Measurements from ENCODE around the gene ITPK1.

Gene ITPK1

GRCh38 chr14:93061380-93062012 is 54.2 kb downstream of the ITPK1 start:
- DNase-seq (ENCODE audit: low read depth), result no peak

DNA sequence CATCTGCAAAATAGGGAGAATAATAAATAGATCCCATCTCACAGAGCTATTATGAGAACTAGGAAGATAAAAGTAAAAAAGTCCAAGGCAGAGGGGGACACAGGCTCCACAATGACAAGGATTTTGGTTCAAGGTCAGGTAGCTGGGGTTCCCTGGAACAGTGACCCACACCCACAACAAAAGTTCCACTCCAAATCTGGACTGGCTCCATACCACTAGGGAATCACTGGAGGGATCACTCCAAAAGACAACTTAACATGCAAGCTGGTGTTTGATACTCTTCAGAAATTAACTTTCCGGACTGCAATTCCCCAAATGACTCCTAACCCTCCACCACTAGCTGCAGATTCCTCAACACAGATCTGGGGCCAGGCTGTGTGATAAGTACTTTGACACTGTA is 54.9 kb downstream of the ITPK1 start:
- DNase-seq (ENCODE audit: low read depth), result no peak

- no peak for DNase-seq (ENCODE audit: low read depth)
Observed at GRCh38 chr14:93059917-93060545, 55.7 kb downstream of the ITPK1 start.

DNA sequence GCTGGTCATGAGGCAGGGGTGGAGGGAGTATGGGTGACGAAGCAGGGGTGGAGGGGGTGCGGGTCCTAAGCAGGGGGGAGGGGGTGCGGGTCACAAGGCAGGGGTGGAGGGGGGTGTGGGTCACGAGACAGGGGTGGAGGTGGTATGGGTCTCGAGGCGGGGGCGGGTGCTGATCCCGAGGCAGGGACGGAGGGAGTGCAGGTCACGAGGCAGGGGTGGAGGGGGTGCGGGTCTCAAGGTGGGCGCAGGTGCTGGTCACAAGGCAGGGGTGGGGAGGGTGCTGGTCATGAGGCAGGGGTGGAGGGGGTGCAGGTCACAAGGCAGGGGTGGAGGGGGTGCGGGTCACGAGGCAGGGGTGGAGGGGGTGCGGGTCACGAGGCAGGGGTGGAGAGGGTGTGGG is 56.5 kb downstream of the ITPK1 start:
- no peak for DNase-seq (ENCODE audit: low read depth)

DNA sequence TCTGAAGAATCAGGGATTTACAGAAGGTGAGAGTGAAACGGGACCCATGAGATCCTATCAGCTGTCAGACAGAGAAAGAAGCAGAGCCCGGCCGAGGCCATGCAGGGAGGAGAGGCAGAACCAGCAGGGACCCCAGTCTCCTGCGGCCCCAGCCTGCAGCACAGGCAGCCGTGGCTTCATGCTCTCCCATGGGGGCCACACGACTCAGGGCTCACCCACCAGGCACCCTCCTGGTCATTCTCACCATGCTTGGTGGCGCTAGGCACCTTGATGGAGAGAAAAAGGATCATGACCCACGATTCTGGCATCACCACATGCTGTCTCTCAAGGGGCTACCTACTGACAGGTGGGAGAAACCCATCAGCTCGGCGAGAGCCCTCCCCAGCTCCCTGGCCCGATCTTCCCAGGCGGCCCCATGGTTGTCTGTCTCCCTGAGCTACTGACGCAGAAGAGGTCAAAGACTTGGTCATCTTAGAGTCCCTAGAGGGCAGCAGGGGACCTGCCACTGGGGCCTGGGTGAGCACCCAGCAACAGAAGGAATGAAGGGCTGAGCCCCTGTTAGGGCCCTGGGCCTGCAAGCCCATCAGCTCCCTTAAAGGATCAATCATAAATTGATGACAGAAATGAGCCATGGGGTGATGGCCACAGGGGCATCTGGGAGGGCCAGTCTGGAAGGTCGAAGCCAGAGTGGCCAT is 58.0 kb downstream of the ITPK1 start:
- no peak for DNase-seq (ENCODE audit: low read depth)

DNA sequence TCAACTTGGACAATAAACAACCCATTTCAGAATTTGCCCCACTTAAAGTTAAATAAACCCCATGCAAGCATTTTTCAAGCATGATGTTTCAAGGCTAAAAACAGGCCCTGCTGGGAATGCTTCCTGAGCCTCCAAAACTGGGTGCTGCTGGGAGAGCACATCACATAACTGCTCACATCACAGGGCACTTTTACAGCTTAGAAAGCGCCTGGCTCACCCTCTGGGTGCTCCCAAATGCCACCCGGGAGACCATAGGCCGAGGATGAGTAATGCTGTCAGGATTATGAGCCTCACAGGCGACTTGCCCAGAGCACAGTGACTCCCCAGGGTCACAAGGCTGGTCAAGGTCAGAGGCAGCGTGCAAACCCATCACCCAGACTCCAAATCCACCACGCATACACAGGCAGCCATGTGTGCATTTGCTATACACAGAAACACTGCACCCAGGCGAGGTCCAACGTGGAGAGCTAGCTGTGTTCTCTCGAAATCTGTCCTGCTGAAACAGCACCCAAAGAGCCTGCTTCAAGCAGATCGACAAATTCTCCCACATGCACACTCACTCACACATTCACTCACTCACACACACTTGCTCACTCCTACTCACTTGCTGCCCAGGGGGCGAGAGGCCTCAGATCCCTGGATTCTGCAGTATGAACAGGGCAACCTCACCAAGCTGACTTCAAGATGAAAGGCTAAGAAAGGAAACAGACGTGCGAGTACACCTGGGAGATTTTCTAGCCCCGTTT is 58.7 kb downstream of the ITPK1 start:
- DNase-seq (ENCODE audit: low read depth), result no peak

DNA sequence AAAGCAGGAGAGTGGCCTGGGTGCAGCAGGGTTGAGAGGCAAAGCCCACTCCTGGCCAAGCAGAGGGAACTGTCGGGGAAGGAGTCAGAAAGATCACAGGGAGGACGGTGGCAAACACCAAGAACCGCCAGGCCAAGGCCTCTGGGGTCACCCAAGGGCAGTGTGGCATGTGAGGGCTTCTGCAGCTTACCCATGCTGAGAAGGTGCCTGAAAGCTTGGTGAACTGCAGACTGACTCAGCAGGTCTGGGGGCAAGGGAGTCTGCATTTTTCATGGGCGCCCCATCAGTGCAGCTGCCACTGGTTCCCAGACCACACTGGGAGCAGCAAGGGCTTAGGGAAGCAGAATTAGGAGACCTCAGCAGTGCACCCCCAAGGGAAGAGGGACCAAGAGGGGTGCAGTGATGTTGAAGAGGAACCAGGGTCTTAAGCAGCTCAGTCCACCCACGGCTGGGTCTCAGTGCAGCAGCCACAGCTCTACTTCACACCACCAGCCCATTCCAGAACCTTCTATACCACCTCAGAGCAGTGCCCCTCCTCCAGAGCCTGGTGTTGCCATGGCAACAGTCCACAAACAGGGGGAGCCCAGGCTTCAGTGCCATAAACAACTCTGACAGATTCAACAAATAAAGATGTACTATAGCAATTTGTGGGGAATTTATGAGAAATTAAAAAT is 59.4 kb downstream of the ITPK1 start:
- no peak for DNase-seq (ENCODE audit: low read depth)

GRCh38 chr14:93055651-93056115 is 60.0 kb downstream of the ITPK1 start:
- DNase-seq (ENCODE audit: low read depth), result no peak

- DNase-seq (ENCODE audit: low read depth), result no peak
Observed at GRCh38 chr14:93054876-93055275, 60.8 kb downstream of the ITPK1 start.

- no peak for DNase-seq (ENCODE audit: low read depth)
Observed at GRCh38 chr14:93054006-93054405, 61.7 kb downstream of the ITPK1 start.

- DNase-seq (ENCODE audit: low read depth), result no peak
Observed at GRCh38 chr14:93051600-93052546, 63.9 kb downstream of the ITPK1 start.

GRCh38 chr14:93050761-93051160 is 65.0 kb downstream of the ITPK1 start:
- DNase-seq (ENCODE audit: low read depth), result no peak

DNA sequence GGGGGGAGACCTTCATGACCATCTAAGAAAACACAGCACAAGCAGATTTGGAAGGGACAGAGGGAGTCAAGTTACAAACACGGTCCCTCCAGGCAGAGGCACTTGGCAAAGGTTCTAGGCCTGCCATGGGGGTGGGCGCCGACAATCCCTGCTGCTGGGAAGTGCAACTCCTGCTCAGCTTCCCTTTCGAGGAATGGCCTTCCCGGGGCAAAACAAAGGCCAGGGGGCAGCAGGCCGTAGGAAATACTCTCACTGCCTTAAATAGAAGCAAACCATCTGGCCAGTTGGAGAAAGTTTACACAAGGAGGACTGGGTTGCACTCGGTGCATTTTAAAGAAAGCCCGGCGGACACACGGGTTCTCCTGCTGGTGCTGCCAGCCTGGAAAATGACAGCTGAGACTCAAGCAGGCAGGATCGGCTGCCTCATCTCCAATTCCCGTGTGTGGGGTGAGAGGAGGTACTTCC is 65.8 kb downstream of the ITPK1 start:
- no peak for DNase-seq (ENCODE audit: low read depth)

DNA sequence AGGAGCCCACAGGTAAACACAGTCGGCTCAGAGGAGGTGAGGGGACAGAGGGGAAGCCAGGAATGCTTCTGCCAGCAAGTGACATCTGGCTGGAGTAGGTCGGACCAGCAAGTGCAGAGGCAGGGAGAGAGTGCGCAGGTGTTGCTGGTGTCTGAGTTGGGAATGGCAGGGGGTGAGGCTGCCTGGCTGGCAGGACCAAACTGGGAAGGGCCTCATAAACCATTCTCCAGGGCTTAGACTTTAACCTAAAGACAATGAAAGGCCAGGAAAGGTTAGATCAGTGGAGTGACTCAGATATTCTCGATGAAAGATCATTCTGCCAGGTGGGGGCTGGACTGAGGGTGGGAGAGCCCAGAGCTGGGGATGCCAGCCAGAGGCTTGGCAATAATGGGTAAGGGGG is 66.4 kb downstream of the ITPK1 start:
- DNase-seq (ENCODE audit: low read depth), result no peak

DNA sequence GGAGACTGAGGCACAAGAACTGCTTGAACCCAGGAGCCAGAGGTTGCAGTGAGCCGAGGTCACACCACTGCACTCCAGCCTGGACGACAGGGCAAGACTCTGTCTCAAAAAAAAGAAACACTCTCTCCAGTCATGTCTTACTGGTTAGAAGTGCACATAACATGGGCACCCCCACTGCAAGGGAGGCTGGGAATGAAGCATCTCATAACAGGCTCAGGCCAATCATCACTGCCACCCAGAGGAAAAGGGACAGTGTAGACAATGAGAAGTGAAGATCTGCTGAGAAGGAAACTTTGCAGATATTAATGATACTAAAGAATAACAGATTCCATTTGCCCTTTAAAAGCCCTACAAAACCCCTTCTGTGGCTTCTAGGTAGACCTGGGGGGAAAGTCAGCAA is 66.9 kb downstream of the ITPK1 start:
- no peak for DNase-seq (ENCODE audit: low read depth)

GRCh38 chr14:93047661-93048060 is 68.1 kb downstream of the ITPK1 start:
- DNase-seq (ENCODE audit: low read depth), result no peak

DNA sequence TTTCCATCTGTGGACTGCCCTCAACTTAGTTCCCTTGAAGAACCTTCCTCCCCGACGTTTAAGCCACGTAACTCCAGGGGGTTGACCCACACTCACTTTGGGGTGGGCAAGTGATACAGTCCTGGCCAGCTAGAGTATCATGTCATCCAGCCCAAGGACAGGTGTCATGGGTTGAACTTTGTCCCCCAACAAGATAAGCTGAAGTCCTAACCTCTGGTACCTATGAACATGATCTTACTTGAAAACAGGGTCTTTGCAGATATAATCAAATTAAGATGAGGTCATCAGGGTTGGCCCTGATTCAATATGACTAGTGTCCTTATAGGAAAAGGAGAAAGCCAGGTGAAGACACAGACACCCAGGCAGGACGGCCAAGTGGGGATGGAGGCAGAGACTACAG is 68.6 kb downstream of the ITPK1 start:
- DNase-seq (ENCODE audit: low read depth), result no peak

DNA sequence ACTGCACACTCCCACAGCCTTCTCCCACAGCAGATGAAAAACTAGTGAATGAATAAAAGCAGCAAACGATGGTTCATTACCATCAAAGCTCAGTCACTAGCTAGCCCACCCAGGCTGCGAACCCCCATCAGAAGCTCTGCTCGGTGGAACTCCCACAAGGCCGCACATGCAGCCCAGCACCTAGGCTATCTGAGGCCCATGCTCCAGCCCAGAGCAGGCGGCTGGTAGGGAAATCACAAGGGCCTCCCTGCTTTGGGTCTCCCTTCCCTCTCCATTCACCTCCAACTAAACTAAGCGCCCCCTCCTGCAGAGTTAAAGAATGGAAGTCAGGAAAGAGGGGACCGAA is 69.0 kb downstream of the ITPK1 start:
- DNase-seq (ENCODE audit: low read depth), result no peak

GRCh38 chr14:93045965-93046704 is 69.6 kb downstream of the ITPK1 start:
- no peak for DNase-seq (ENCODE audit: low read depth)

- DNase-seq (ENCODE audit: low read depth), result no peak
Observed at GRCh38 chr14:93045211-93045674, 70.5 kb downstream of the ITPK1 start.
